ENCODE measurements around the gene CCDC116.
"Not testable (repeated sequence)": the region's sequence is repeated elsewhere in the genome, so short reads cannot be mapped to it uniquely, and the experiment has no call there.

Gene CCDC116

DNA sequence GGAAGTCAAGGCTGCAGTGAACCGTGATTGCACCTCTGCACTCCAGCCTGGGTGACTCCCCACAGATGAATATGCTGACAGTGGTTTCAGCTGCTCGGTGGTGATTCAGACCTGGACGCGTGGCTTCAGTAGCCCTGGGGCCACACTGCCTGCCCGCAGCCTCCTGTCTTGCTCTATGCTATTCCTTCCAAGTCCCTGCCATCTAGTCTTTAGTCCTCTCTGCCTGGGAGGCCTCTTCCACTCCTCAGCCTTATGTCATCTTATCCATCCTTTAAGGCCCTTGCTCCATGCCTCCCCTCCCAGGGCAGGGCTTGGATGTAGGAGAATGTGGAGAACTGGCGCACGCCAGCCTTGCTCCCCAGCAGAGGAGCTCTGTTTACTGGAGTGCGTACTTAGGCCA is 25.8 kb upstream of the CCDC116 start:
- no peak for DNase-seq (ENCODE audit: low read depth)
- no peak overlapping the region for H3K4me3 ChIP-seq (ENCODE audit: low read depth, low read length)

DNA sequence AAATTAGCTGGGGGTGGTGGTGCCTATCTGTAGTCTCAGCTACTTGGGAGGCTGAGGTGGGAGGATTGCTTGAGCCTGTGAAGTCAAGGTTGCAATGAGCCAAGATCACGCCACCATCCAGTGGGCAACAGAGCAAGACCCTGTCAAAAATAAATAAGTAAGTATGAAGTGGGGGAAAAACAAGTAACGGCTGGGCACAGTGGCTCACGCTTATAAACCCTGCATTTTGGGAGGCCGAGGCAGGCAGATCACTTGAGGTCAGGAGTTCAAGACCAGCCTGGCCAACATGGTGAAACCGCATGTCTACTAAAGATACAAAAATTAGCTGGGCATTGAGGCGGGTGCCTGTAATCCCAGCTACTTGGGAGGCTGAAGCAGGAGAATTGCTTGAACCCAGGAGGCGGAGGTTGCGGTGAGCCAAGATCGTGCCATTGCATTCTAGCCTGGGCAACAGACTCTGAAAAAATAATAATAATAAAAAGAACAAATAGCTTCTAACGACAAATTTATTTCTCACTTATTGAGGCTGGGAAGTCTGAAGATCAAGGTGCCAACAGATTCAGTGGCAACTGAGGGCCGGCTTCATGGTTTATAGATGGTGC is 22.9 kb upstream of the CCDC116 start:
- not testable (repeated sequence) for H3K4me3 ChIP-seq (ENCODE audit: low read depth, low read length); DNase-seq (ENCODE audit: low read depth)

GRCh38 chr22:21611210-21611977 is 21.2 kb upstream of the CCDC116 start:
- DNase-seq (ENCODE audit: low read depth), result no peak
- H3K4me3 ChIP-seq (ENCODE audit: low read depth, low read length), result no peak overlapping the region

DNA sequence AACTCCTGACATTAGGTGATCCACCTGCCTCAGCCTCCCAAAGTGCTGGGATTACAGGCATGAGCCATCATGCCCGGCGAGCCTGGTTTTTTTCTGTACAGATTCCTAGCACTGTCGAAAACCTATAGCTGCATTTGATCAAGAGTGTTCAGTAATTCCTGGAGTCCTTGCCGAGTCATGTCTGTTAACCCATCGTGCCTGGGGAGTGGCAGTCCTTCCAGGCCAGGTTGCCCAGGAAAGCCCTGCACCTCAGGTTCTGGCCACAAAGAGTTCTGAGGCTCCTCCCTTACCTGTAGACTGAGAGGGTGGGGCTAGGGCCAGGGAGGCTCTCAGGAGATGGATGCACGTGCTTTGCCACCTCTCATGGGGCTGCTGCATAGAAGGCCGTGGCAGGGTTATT is 19.7 kb upstream of the CCDC116 start:
- H3K4me3 ChIP-seq (ENCODE audit: low read depth, low read length), result no peak overlapping the region

DNA sequence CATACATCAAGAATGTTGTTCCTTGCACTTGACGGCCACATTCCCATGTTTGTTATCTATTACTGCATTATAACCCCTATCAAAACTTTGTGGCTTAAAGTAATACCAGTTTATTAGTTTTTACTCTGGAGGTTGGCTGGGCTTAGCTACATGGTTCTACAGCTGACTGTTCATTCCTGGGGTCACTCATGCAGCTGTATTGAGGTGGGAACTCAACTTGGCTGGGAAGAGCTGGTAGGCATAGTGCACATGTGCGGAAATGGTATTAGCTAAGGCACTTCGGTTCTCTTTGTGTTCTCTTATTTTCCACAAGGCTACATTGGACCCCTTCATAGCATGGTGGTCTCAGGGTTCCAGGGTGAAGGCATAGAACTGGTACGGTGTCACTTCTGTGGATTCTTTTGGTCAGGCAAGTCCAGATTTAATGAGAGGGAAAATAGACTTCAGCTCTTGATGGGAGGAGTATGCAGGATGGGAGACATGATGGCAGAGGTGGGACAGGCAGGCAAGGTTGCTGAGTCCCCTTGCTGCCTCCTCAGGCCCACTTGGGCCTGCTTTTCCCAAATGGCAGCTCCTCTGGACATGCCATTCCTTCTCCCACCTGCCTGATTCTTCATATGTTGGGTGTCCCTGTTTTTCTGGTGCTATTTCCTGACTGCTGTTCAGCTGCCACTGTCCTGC is 18.9 kb upstream of the CCDC116 start:
- no peak for DNase-seq (ENCODE audit: low read depth)
- H3K4me3 ChIP-seq (ENCODE audit: low read depth, low read length), result no peak overlapping the region

More for the DNA sequence above, 19.7 kb upstream of the CCDC116 start:
- DNase-seq (ENCODE audit: low read depth), result no peak

DNA sequence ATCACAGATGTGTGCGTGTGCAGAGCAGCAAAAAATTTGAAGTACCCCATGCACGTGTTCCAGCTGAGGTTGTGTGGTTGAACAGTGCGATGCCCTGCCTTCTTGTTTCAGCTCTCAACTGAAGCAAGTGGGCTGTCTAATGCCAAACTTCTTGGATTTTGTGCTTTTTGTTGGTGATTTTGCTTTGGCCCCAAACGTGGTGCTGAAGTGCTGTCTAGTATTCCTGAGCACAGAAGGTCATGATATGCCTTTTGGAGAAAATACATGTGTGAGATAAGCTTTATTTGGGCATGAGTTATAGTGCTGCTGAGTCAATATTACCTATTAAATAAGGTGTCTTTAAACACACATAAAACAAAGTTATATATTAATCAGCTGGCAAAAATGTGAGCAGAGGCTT is 16.8 kb upstream of the CCDC116 start:
- no peak for DNase-seq (ENCODE audit: low read depth)
- H3K4me3 ChIP-seq (ENCODE audit: low read depth, low read length), result no peak overlapping the region

DNA sequence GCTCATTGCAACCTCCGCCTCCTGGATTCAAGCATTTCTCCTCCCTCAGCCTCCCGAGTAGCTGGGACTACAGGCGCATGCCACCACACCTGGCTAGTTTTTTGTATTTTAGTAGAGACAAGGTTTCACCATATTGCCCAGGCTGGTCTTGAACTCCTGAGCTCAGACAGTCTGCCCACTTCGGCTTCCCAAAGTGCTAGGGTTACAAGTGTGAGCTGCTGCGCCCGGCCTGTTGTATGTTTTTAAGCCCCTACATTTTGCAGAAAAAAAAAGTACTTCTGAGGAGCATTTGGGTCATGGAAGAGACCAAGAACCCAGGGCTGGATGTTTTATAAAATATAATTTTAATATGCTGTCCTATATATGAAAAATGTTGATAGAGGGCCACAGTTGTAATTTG is 15.2 kb upstream of the CCDC116 start:
- not testable (repeated sequence) for DNase-seq (ENCODE audit: low read depth); H3K4me3 ChIP-seq (ENCODE audit: low read depth, low read length)

DNA sequence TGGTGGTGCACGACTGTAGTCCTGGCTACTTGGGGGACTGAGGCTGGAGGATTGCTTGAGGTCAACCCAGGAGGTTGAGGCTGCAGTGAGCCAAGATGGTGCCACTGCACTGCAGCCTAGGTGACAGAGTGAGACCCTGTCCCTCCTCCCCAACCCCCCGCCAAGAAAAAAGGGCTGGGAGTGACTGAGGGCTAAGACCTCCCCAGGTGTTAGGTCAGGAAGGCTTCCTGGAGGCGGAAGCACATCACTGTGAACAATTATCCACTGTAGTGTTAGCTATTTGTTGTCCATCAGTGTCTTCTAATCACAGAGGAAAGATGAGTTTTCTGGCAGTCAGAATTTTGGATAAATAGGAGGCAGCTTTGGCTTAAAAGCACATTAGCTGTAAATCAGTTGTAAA is 11.5 kb upstream of the CCDC116 start:
- no peak for DNase-seq (ENCODE audit: low read depth)
- no peak overlapping the region for H3K4me3 ChIP-seq (ENCODE audit: low read depth, low read length)

DNA sequence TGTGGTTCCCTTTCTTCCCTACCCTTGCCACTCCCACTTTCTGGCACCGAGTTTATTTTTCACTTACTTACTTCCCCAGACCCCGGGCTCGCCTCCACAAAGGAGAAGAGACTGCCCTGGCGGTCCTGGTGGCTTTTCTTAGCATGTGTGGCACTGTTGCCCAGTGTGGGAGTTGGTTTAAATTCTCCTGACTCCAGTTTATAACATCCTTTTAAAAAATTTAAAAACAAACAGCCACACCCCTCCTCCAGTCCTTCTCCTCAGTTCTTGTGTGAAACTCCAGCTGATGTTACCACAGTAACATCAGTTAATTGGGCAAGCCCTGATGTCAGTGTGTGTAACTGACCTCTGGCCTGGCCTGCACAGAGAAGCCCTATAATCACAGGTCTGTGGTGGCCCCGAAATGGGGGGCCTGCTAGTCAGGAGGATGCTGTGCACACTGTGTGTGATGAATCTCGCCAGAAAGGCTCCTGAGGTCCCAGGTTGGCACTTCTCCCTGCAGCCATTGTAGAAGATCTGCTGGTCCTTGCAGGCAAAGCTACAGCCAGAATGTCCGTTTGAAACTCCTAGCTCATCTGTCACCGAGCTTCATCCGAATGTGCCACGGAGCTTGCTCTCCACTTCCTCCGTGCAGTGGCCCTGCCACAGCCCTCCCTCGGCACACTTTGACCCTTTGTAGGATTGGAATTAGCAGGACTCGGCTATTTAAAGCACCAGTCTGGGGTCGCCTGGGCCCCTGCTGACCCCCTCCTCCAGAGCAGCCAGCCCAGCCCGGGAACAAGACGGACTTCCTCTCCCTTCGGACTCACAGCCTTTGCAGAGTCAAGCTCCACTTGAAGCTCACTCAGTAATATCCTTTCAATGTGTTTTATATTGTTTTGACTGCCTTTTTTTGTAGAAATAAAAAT is 10.3 kb upstream of the CCDC116 start:
- no peak for DNase-seq (ENCODE audit: low read depth)
- no peak overlapping the region for H3K4me3 ChIP-seq (ENCODE audit: low read depth, low read length)

DNA sequence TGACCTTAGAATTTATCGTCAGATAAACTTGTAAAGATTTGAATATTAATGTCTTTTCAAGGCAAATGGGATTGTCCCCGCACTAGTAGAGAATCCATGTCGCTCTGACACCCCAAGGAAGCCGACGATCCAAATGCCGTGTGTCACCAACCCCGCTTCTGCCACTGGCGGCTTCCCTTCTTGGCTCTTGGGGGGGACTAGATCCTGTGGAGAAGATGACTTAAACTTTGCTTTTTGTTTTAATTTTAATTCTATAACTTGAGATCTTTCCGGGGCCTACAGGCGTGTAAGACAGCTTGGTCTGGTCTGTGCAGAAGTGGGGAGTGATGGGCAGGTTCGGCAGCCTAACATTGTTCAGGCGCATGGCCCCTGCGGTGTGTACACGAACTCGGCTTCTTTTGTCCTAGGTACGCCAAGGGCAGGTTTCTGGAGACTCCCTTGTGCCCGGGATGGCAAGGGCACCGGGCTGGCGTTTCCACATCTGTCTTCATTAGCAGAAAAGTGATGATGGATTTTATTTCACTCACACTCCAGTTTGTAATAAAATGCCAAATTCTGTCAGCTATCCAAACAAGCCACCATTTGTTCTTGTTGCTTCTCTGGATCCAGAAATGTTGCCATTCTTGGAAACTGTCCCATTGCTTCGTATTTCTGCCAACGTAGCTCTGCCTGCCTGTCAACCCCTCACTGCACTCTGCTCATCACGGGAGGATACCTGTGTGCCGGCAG is 9.5 kb upstream of the CCDC116 start:
- no peak overlapping the region for H3K4me3 ChIP-seq (ENCODE audit: low read depth, low read length)
- no peak for DNase-seq (ENCODE audit: low read depth)

- no peak overlapping the region for H3K4me3 ChIP-seq (ENCODE audit: low read depth, low read length)
- DNase-seq (ENCODE audit: low read depth), result no peak
Measured at GRCh38 chr22:21623648-21623970, 9.0 kb upstream of the CCDC116 start.

- DNase-seq (ENCODE audit: low read depth), result no peak
- H3K4me3 ChIP-seq (ENCODE audit: low read depth, low read length), result no peak overlapping the region
Measured at GRCh38 chr22:21624120-21624879, 8.3 kb upstream of the CCDC116 start.

GRCh38 chr22:21624880-21625791 is 7.4 kb upstream of the CCDC116 start:
- no peak for DNase-seq (ENCODE audit: low read depth)
- no peak overlapping the region for H3K4me3 ChIP-seq (ENCODE audit: low read depth, low read length)

DNA sequence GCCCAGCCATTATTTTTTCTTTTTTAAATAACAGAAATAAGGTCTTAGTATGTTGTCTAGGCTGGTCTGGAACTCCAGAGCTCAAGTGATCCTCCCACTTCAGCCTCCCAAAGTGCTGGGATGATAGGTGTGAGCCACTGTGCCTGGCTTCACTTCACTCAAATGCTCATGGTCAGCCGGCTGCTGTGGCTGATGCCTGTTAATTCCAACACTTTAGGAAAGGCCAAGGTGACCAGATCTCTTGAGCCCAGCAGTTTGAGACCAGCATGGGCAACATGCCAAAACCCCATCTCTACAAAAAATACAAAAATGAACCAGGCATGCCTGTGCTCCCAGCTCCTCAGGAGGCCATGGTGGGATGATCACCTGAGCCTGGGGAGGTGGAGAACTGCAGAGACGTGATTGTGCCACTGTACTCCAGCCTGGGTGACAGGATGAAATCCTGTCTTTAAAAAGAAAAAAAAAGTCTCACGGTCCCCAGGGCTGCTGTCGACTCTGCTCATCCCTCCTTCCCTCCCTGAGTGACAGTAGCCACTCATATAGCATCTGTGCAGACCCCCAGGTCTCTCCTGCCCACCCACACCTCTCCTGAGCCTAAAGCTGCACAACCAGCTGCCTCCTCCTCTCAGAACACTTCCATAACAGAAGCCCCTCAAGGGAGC is 6.4 kb upstream of the CCDC116 start:
- DNase-seq (ENCODE audit: low read depth), result no peak
- H3K4me3 ChIP-seq (ENCODE audit: low read depth, low read length), result no peak overlapping the region

GRCh38 chr22:21626735-21627469 is 5.7 kb upstream of the CCDC116 start:
- H3K4me3 ChIP-seq (ENCODE audit: low read depth, low read length), result no peak overlapping the region
- DNase-seq (ENCODE audit: low read depth), result no peak

Measured in skeletal muscle cell (primary cell).